ENCODE measurements around the gene ZNF525.
A peak's percentile ranks its signal among the peaks of the same experiment; 100 is the strongest.
"Not testable (repeated sequence)": the region's sequence is repeated elsewhere in the genome, so short reads cannot be mapped to it uniquely, and the experiment has no call there.

ZNF525 gene

DNA sequence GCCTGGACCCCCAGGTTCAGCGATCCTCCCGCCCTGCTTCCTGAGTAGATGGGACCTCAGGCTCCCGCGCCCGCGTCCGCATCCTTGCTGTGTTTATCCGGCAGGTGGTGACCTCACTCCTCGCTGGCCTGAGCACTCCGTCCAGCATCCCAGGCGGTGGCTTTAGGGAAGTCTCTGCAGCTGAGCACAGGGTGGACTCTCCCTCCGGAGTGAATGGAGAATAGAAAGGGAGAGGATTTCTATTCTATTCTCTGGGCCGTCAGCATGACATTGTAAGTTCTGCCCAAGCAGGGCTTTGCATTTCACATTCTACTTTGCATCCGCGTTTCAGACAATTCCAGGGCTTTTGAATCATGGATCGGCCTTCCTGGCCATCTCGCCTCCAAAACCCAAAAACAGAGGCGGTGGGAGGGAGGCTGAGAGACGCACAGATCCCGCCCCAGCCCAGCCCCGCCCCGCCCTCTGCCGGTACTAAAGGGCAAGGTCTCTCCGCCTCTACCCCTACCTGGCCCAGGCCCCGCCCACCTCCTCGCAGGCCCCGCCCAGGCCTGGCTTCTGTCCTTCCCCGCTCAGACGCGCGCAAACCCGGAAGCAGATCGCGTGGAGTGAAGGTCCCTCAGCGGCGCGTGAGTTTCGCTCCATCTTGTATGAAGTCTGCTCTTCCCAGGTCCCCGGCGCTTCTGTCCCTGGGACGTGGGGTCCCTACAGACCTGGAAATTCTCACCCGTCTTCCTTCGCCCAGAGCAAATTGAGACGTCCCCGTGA is at the start of gene ZNF525:
TSS of gene ZNF525 (plus strand) at position 572 of the 765 bp plus-strand sequence. CDS start 6,577 bp downstream, outside the sequence.
- peak; percentile 73 for DNase-seq (ENCODE audit: low spot score)

DNA sequence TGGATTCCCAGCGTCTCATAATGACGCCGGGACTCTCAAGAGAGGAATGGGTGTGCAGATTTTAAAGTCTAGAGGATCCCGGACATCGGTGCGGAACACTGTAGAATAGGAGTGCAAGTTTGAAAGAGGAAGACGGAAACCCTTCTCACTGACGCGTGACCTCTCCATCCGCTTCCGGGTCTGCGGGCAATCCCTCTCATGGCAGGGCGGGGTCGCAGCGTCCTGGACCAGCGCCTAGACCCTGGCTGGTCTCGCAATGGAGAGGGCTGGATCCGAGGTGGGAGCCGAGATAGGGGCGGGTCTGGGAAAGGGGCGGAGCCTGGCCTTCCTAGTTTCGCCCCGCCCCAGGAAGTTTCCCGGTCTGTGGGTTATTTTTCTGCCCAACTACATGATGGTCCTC is 36.5 kb upstream of the ZNF525 start:
- no peak for DNase-seq (ENCODE audit: low spot score)

DNA sequence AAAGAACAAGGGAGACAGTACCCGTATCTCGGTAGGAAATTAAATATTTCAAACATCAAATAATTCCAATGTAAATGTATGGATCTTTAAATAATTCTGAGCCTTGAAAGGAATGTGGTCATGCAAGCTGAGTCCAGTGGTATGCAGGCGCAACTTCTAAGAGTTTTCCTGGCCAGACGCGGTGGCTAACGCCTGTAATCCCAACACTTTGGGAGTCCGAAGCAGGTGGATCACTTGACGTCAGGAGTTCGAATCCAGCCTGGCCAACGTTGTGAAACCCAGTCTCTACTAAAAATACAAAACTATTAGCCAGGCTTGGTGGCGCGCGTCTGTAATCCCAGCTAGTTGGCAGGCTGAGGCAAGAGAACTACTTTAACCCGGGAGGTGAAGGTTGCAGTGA is 33.0 kb upstream of the ZNF525 start:
- DNase-seq (ENCODE audit: low spot score), result no peak

DNA sequence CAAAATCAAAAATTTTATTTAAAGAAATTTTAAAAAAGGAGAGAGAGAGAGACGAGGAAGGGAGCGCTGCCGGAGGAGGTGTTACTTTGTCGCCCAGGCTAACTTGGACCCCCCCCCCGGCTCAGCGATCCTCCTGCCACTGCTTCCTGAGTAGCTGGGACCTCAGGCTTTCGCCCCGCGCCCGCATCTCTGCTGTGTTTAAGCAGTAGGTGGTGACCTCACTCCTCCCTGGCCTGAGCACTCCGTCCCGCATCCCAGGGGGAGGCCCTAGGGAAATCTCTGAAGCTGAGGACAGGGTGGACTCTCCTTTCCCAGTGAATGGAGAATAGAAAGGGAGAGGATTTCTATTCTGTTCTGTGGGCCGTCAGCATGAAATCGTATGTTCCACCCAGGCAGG is 32.4 kb upstream of the ZNF525 start:
- peak; percentile 16 for DNase-seq (ENCODE audit: low spot score)

DNA sequence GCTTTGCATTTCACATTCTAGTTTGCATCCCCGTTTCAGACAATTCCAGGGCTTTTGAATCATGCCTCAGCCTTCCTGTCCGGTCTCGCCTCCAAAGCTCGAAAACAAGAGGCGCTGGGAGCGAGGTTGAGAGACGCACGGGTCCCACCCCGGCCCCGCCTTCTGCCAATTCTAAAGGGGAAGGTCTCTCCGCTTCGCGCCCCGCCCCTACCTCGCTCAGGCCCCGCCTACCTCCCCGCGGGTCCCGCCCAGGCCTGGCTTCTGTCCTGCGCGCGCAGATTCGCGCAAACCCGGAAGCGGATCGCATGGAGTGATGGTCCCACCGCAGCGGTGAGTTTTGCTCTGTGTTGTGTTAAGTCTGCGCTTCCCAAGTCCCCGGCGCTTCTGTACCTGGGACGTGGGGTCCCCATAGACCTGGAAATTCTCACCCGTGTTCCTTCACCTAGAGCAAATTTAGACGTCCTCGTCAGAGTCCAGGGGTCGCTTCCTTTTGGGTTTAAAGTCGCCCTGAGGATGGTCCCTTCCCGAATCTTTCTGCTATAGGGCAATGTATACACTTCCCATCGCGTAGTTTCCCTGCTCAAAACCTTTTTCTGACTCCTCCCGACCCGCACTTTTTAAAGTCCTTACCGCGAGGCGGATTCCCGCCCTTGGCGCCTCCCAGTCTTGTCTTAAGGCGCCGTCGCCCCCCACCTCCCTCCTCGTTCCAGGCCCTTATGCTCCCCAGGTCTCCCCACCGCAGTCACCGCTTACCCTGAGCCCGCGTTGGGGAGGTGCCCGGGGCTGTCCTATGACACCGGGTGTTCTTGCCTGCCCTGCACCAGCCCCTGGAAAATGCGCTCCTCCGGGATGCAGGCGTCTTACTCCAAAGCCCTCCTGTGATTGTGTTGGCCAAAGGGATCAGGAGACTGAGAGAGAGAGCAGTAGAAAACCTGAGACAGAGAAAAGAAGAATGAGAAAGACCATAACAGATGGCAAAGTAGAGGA is 31.7 kb upstream of the ZNF525 start, which contains the start of gene ZNF845:
TSS of gene ZNF845 (plus strand) at position 287 of the 987 bp plus-strand sequence. CDS start 7,559 bp downstream, outside the sequence.
- peak; percentile 85 for DNase-seq (ENCODE audit: low spot score)

DNA sequence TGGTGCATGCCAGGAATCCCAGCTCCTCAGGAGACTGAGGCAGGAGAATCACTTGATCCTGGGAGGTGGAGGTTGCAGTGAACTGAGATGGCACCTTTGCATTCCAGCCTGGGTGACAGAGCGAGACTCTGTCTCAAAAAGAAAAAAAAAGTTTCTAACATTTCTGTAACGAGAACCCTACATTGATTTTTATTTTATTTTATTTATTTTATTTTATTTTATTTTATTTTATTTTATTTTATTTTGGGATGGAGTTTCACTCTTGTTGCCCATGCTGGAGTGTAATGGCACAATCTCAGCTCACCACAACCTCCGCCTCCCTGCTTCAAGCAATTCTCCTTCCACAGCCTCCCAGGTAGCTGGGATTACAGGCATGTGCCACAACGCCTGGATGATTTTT is 21.1 kb upstream of the ZNF525 start:
- DNase-seq (ENCODE audit: low spot score), result not testable (repeated sequence)

DNA sequence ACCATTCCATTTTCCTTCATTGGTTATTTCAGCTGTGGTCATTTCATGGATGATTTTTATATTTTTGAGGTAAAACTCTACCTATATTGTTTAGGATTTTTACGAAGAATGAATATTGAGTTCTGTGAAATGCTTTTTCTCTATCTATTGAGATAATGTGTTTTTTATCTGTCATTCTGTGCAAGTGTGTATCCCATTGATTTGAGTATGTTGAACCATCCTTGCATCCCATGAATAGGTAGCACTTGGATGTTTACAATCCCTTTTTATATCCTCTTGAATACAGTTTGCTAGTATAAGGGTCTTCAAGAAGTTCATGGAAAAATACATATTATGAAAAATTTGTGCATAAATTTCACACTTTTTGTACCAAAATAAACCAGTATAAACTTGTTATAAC is 9.8 kb upstream of the ZNF525 start:
- DNase-seq (ENCODE audit: low spot score), result no peak

DNA sequence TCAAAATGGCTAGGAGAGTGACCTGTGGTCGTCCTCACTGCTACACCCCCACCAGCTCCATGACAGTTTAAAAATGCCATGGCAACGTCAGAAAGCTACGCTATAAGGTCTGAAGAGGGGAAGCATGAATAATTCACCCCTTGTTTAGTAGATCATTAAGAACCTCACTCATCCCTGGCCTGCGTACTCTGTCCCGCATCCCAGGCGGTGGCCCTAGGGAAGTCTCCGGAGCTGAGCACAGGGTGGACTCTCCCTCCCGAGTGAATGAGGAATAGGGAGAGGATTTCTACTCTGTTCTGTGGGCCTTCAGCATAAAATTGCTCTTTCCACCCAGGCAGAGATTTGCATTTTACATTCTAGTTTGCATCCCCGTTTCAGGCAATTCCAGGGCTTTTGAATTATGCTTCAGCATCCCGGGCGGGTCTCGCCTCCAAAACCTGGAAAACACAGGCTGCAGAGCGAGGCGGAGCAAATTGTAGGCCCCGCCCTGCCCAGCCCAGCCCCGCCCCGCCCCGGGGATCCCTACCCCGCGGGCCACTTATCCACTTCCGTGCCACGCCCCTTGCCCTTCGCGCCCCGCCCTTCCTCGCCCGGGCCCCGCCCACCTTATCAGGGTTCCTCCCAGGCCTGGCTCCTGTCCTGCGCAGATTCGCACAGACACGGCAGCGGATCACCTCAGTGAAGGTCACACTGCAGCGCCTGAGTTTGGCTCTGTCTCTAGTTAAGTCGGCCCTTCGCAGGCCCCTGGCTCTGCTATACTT is 7.5 kb upstream of the ZNF525 start:
- DNase-seq (ENCODE audit: low spot score), result no peak

DNA sequence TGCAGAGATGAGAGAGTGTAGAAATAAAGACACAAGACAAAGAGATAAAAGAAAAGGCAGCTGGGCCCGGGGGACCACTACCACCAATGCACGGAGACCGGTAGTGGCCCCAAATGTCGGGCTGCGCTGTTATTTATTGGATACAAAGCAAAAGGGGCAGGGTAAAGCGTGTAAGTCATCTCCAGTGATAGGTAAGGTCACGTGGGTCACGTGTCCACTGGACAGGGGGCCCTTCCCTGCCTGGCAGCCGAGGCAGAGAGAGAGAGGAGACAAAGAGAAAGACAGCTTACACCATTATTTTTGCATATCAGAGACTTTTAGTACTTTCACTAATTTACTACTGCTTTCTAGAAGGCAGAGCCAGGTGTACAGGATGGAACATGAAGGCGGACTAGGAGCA is 5.4 kb upstream of the ZNF525 start:
- DNase-seq (ENCODE audit: low spot score), result not testable (repeated sequence)

DNA sequence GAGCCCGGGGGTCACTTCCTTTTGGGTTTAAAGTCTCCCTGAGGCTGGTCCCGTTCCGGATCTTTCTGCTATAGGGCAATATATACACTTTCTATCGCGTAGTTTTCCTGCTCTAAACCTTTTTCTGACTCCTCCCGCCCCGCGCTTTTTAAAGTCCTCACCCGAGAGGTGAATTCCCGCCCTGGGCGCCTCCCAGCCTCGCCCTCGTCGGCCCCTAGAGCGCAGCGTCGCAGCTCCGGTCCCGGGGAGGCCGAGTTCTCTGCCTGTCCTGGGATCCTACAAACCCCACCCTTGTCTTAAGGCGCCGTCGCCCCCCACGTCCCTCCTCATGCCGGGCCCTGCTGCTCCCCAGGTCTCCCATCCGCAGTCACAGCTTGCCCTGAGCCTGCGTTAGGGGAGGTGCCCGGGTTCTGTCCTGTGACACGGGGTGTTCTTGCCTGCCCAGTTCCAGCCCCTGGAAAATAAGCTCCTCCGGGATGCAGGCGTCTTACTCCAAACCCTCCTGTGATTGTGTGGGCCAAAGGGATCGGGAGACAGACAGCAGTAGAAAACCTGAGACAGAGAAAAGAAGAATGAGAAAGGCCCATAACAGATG is 491 bp downstream of the ZNF525 start:
- peak; percentile 8 for DNase-seq (ENCODE audit: low spot score)

DNA sequence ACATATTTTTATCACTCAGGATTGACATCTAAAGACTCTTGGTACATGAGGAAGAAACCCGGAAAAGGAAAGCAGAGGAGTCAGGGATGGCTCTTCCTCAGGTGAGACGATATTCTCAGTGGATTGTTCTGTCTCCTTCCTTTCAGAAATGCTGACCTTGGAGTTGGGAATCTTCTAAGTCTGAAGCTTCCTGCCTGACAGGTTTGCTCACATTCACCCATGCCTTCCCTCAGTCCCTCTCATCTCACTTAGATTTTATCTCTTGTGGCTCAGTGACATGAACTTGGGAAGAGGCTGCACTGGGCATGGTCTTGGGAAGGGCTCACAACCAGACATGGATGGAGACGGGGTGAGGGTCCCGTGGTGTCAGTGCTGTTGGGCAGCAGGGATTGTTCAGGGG is 6.7 kb downstream of the ZNF525 start:
- DNase-seq (ENCODE audit: low spot score), result no peak

DNA sequence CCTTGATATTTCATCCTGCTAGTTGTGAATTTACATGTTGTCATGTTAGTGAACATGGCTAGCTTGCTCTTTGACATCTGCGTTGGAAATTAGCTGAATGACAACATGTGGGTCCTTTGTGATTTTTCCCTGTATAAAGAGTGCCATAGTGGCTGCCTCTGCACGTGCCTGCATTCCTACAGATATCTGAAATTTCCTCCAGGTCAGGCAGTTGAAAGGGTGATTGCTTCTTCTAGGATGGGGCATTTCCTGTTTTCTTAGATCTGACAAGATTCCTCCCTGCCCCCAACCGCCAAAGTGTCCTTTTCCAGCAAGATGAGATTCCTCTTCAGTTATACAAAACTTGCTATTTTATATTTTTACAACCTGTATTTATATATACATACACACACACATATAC is 8.8 kb downstream of the ZNF525 start:
- DNase-seq (ENCODE audit: low spot score), result no peak

DNA sequence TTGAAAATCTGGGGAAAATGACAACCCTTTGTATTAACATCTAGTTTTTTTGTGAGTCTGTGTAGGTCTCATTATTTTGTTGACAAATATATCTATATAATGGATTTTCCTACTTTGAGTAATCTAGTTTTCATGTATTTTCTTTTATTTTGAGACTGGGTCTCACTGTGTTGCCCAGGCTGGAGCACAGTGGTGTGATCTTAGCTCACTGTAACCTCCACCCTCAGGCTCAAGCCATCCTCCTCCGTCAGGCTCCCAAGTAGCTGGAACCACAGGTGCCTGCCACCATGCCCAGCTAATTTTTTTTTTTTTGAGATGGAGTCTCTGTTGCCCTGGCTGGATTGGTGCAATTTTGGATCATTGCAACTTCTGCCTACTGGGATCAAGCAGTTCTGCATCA is 9.2 kb downstream of the ZNF525 start:
- DNase-seq (ENCODE audit: low spot score), result no peak

DNA sequence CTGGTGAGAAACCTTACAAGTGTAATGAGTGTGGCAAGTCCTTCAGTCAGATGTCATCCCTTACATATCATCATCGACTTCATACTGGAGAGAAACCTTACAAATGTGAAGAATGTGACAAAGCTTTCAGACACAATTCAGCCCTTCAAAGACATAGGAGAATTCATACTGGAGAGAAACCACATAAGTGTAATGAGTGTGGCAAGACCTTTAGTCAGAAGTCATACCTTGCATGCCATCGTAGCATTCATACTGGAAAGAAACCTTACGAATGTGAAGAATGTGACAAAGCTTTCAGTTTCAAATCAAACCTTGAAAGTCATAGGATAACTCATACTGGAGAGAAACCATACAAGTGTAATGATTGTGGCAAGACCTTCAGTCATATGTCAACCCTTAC is 15.9 kb downstream of the ZNF525 start:
- DNase-seq (ENCODE audit: low spot score), result no peak

DNA sequence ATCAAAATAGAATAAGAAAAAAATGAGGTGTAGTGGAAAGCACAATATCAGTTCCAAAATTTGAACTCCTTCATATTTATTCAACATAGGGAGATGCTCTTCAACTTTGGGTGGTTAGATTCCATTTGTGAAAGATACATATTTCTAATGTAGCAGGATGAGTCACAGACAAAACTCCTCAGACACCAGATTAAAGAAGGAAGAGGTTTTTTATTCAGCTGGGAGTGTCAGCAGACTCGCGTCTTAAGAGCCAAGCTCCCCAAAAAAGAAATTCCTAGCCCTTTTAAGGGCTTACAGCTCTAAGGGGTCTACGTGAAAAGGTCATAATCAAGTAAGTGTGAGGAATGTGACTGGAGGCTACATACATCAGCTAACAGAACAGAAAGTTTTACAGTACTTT is 22.7 kb downstream of the ZNF525 start:
- no peak for DNase-seq (ENCODE audit: low spot score)

DNA sequence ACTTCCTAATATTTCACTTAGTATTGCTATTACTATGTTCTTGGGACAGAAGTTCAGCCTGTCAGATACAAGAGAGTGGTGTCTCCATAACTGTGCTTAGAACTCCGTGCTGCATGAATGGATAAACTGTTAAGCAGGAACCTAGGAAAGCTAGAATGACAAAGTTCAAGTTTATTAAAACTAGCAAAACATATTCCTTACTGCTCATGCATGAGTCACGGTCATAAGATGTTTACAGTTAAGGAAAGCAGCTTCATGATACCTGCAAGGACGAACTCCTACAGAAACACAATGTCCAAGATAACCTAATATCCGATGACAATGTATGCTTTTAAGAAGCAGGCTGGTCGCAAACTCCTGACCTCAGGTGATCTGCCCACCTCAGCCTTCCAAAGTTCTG is 23.4 kb downstream of the ZNF525 start:
- DNase-seq (ENCODE audit: low spot score), result peak; percentile 5

DNA sequence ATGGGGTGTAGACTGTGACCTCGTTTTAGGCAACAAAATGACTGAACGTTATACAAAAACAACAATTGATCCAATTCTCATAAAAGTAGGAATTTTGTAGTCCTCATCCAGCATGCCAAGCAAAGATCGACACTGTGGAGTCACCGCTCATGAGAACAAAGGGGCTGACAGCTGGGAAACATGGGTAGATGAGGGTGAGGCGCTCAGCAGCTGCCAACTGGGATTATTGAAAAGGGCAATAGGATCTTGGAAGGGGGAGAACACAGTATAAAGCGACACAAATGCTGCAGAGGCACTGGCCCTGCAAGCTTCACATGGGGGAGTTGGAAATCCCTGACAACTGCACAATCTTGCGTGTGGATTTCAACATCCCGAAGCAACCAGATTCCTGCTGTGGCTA is 24.1 kb downstream of the ZNF525 start:
- no peak for DNase-seq (ENCODE audit: low spot score)

DNA sequence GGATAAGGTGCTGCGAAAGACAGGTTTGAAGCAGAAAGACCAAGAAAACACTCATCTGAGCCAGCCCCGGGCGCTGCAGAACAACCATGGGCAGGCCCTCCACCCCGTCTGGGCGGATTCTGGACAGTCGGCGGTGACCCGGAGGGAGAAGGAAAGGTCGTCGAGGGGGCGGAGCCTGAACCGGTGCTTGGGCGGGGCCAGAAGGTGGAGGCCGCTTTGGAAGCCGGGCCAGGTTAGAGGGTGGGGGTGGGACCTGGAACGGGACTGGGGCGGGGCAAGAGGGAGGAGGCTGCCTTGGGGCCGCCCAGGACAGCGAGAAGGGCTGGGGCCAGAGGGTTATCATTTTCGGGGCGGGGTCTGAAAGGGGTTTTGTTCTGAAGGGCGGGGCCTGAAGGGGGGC is 24.5 kb downstream of the ZNF525 start:
- DNase-seq (ENCODE audit: low spot score), result no peak

DNA sequence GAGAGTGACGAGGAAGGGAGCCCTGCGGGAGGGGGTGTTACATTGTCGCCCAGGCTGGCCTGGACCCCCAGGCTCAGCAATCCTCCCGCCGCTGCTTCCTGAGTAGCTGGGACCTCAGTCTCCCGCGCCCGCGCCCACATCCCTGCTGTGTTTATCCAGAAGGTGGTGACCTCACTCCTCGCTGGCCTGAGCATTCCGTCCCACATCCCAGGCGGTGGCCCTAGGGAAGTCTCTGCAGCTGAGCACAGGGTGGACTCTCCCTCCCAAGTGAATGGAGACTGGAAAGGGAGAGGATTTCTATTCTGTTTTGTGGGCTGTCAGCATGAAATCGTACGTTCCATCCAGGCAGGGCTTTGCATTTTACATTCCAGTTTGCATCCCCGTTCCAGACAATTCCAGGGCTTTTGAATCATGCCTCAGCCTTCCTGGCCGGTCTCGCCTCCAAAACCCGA is 29.0 kb downstream of the ZNF525 start:
- DNase-seq (ENCODE audit: low spot score), result no peak

DNA sequence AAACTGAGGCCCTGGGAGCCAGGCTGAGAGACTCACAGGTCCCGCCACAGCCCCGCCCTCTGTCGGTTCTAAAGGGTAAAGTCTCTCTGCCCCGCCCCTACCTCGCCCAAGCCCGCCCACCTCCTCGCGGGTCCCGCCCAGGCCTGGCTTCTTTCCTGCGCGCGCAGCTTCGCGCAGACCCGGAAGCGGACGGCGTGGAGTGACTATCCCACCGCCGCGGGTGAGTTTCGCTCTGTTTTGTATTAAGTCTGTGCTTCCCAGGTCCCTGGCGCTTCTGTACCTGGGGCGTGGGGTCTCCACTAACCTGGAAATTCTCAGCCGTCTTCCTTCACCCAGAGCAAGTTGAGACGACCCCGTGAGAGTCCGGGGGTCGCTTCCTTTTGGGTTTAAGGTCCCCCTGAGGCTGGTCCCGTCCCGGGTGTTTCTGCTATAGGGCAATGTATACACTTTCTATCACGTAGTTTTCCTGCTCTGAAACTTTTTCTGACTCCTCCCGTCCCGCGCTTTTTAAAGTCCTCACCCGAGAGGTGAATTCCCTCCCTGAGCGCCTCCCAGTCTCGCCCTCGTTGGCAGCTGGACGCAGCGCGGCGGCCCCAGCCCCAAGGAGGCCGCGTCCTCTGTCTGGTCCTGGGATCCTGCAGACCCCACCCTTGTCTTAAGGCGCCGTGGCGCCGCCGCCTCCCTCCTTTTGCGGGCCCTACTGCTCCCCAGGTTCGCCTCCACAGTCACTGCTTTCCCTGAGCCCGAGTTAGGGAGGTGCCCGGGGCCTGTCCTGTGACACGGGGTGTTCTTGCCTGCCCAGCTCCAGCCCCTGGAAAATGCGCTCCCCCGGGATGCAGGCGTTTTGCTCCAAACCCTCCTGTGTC is 29.7 kb downstream of the ZNF525 start, which contains the start of gene ZNF765:
TSS of gene ZNF765 (plus strand) at position 176 of the 866 bp plus-strand sequence. CDS start 2,867 bp downstream, outside the sequence.
- DNase-seq (ENCODE audit: low spot score), result peak; percentile 90

Measured in LoVo (cell line).